HCEC 1CT (cell line): ENCODE measurements around the gene SINHCAF.
"Not testable (repeated sequence)": the region's sequence is repeated elsewhere in the genome, so short reads cannot be mapped to it uniquely, and the experiment has no call there.

Source experiments
- DNase-seq: peaks from one replicate; pipeline ENCODE4 v3.0.0-alpha.2; 2017

Gene SINHCAF

GRCh38 chr12:31303466-31303865 lies 22.5 kb downstream of the SINHCAF start:
- no peak for DNase-seq

- DNase-seq, result no peak
Measured at GRCh38 chr12:31301311-31301710, 24.6 kb downstream of the SINHCAF start.

GRCh38 chr12:31300783-31301182 lies 25.2 kb downstream of the SINHCAF start:
- no peak for DNase-seq

GRCh38 chr12:31300341-31300740 lies 25.6 kb downstream of the SINHCAF start:
- no peak for DNase-seq

- DNase-seq, result no peak
Measured at GRCh38 chr12:31298922-31299321, 27.0 kb downstream of the SINHCAF start.

DNA sequence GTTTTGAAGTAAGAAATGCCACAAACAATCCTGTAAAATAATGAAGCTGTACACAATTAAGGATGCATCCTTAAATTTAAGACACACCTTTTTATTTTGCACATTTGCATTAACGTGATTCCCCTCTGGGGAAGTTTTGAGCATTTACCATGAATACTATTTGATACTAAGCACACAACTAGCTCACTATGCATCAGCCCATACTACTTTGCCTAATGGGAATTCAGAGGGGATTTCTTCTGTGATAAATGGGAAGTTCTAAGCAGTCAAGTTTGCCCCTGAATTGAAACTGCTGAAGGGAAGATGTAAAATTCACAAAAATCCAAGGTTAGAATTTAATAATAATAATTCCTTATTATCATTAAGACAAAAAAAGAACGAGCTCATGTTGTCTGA lies 27.4 kb downstream of the SINHCAF start:
- no peak for DNase-seq

DNA sequence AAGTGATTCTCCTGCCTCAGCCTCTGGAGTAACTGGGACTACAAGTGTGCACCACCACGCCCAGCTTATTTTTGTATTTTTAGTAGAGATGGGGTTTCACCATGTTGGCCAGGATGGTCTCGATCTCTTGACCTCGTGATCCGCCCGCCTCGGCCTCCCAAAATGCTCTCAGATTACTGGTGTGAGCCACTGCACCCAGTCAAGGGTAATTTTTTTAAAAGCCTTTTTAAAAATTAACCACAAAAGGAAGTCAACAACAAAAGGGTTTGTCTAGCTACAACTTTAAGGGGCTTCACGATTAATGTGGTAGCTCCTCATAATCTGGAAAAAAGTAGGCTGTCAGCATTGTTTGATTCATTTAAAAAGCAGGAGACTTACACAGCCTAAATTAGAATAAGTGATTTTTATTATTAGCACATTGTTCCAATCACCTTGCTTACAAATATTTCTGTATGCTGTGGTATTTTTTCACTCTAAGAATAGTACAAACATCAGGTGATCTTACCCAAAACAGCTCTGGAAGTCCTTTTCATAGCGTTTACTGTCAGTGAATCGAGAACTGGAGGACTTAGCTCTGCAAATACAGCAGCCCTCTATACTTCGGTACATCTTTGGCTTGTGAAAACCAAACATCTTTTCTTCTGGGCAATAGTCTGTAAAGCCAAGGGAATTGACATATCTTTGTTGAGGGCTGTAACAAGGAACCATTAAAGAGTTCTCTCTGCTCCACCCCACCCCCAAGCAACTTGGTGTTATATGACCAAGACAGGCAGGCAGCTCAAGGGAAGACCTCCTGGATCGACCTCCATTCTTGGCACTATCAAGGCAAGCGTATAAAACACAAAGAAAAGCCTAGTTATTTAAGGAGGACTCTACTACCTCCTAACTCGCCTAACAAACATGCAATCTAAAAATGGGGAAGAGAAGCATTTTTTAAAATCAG lies 28.1 kb downstream of the SINHCAF start:
- DNase-seq, result no peak

- DNase-seq, result no peak
Measured at GRCh38 chr12:31289441-31289840, 36.5 kb downstream of the SINHCAF start.

- no peak for DNase-seq
Measured at GRCh38 chr12:31288381-31288780, 37.6 kb downstream of the SINHCAF start.

- no peak for DNase-seq
Measured at GRCh38 chr12:31280183-31280582, 45.8 kb downstream of the SINHCAF start.

DNA sequence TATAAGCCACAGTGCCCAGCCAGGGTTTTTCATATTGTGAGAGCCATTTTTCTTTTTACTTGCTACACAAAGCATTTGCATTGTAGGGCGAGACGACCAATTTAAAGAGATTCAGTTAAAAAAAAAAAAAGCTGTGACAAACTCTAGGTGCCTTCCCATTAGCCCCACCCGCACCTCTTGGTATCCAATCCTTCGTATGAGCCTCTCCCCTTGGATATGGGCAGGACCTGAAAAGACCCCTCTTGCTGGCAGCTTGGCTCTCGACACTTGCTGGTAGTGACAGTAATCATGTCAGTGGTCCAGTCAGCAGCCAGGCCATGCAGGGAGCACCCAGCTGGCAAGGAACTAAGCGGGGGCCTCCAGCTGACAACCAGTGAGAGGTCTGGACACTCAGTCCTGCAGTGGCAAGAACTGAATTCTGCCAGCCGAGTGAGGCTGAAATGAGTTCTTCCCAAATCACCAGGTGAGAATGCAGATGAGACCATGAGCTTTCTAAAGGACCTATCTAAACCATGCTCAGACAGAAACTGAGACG lies 46.5 kb downstream of the SINHCAF start:
- no peak for DNase-seq

GRCh38 chr12:31278832-31279231 lies 47.1 kb downstream of the SINHCAF start:
- no peak for DNase-seq

GRCh38 chr12:31278424-31278823 lies 47.5 kb downstream of the SINHCAF start:
- DNase-seq, result no peak

DNA sequence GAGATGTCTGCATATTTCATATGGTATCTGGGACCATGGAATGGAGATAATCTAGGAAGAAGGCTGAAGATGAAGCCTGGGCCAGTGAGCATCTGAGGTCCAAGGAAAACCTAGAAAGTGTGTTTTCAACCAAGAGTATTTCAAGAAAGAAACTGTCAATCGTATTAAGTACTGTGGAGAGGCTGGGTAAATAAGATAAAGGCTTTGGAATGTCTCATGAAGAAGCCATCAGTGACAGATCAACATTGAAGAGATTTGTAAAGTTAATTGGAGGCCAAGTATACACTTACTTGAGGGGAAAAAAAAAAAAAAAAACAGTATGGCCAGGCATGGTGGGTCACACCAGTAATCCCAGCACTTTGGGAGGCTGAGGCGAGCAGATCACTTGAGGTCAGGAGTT lies 48.9 kb downstream of the SINHCAF start:
- no peak for DNase-seq

DNA sequence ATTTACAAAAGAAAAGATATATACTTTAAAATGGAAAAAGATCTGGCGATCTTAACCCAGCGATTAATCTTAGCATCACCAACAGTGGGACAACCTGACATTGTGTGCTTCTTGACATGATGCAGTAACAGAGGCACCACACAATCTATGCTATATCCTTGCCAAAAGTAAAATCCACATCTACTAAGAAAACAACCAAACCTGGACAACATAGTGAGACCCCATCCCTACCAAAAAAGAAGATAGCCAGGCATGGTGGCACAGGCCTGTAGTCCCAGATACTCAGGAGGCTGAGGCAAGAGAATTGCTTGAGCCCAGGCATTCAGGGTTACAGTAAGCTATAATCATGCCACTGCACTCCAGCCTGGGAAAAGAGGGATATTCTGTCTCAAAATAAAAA lies 50.5 kb downstream of the SINHCAF start:
- no peak for DNase-seq

- DNase-seq, result no peak
Measured at GRCh38 chr12:31274520-31275300, 51.2 kb downstream of the SINHCAF start.

DNA sequence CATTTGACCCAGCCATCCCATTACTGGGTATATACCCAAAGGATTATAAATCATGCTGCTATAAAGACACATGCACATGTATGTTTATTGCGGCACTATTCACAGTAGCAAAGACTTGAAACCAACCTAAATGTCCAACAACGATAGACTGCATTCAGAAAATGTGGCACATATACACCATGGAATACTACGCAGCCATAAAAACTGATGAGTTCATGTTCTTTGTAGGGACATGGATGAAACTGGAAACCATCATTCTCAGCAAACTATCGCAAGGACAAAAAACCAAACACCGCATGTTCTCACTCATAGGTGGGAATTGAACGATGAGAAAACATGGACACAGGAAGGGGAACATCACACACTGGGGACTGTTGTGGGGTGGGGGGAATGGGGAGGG lies 52.2 kb downstream of the SINHCAF start:
- DNase-seq, result not testable (repeated sequence)

DNA sequence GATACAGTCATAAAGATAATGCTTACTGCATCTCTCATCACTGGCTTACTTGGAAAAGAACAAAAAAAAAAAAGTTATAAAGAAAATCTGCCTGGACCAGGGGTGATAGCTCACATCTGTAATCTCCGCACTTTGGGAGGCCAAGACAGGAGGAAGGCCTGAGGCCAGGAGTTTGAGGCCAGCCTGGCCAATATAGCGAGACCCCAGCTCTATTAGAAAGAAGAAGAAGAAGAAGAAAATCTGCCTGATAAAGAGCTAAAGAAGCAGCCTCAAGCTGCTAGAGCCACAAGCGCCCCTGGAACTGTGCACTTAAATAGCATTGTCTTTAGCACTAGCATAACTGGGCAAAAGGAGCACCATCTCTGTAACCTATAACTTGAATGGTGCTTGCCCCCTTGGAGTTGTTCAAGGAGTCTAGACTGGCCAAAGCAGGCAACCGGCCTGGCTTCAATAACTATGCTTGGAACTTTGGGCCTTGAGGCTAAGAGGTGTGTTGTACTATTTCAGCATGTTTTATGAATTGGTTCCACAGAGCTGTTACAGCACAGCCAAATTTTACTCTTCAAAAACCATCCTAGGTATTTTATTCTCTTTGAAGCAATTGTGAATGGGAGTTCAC lies 53.2 kb downstream of the SINHCAF start:
- no peak for DNase-seq

- DNase-seq, result no peak
Measured at GRCh38 chr12:31267966-31268365, 58.0 kb downstream of the SINHCAF start.

- no peak for DNase-seq
Measured at GRCh38 chr12:31265722-31266121, 60.2 kb downstream of the SINHCAF start.

GRCh38 chr12:31263661-31264060 lies 62.3 kb downstream of the SINHCAF start:
- DNase-seq, result no peak

- DNase-seq, result no peak
Measured at GRCh38 chr12:31261744-31262143, 64.2 kb downstream of the SINHCAF start.

DNA sequence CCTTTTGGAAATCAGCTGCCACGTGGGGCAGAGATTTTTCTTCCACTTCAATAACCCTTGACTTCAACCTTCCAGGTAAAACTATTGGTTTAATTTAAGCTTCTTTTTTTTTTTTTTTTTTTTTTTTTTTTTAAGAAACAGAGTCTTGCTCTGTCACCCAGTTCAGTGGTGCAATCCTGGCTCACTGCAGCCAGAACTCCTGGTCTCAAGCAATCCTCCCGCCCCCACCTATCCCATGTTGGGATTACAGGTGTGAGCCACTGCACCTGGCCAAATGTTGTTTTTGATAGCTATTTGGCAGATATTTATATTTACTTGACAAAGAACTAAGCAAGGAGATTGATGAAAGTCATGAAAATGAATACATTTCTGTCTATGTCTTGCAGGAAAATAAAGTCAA lies 65.1 kb downstream of the SINHCAF start:
- DNase-seq, result no peak
